Lung (tissue), 12 donors: Measurements from ENCODE around the gene CCN6. TPM values are rescaled to one million over a fixed set of nuclear protein-coding genes. Genes with fewer than 3 reads are reported as not detected.

ENCODE experiments used
- ATAC-seq: fragments of 200-7000 bp; cut with Tn5 transposase; one replicate; pipeline ENCODE4 v1.9.1; 2020; ENCODE audit warnings: moderate number of reproducible peaks; ENCODE audit not compliant: insufficient read depth, low FRiP score
- DNase-seq, 3 donors: peaks; one replicate each; pipeline ENCODE4 v3.0.0-alpha.2; 2013 to 2017
- H3K27ac ChIP-seq, 2 donors: one replicate each; pipeline ENCODE4 v1.5.1; 2013; ENCODE audit warnings: mild to moderate bottlenecking in 2 of 2, moderate library complexity in 2 of 2, control low read depth in 1 of 2, inconsistent platforms in 1 of 2, low read depth in 1 of 2, low read length in 1 of 2
- H3K27me3 ChIP-seq, 3 donors: one replicate each; pipeline ENCODE4 v1.5.1; 2013; ENCODE audit warnings: low read length in 2 of 3; ENCODE audit not compliant: control insufficient read depth in 3 of 3, insufficient read depth in 3 of 3
- H3K36me3 ChIP-seq, 4 donors: one replicate each; pipeline ENCODE4 v1.5.1; 2013; ENCODE audit warnings: low read length in 4 of 4, mild to moderate bottlenecking in 1 of 4, moderate library complexity in 1 of 4; ENCODE audit not compliant: control insufficient read depth in 4 of 4, insufficient read depth in 4 of 4
- H3K4me1 ChIP-seq, 5 donors: one replicate each; pipeline ENCODE4 v1.5.1; 2013; ENCODE audit warnings: low read length in 5 of 5, mild to moderate bottlenecking in 2 of 5, moderate library complexity in 1 of 5; ENCODE audit not compliant: control insufficient read depth in 5 of 5, insufficient read depth in 5 of 5
- H3K4me3 ChIP-seq: one replicate; pipeline ENCODE4 v1.5.1; 2013; ENCODE audit warnings: mild to moderate bottlenecking, control low read depth, moderate library complexity
- H3K9ac ChIP-seq, 2 donors: one replicate each; pipeline ENCODE4 v1.5.1; 2013; ENCODE audit warnings: low read length in 2 of 2, control low read depth in 1 of 2; ENCODE audit not compliant: insufficient read depth in 1 of 2
- H3K9me3 ChIP-seq, 4 donors: one replicate each; pipeline ENCODE4 v1.5.1; 2013; ENCODE audit warnings: low read length in 3 of 4, mild to moderate bottlenecking in 1 of 4, moderate library complexity in 1 of 4; ENCODE audit not compliant: control insufficient read depth in 4 of 4, insufficient read depth in 3 of 4
- CTCF ChIP-seq: IDR thresholded peaks from 2 replicates; pipeline ENCODE4 v1.5.1; 2012; ENCODE audit warnings: mild to moderate bottlenecking; ENCODE audit errors: control extremely low read depth, extremely low read depth
- WGBS, 2 donors: extraction: QIAGEN DNeasy Blood & Tissue Kit; methylation state at CpG; one replicate each; pipeline ENCODE4 v1.1.7; 2013; 5-methylcytosine and 5-hydroxymethylcytosine counted together
- polyA plus RNA-seq, 2 donors: library from polyadenylated mRNA; stranded (reverse); fragments of 200-250 nt; gene quantifications; one replicate each; pipeline ENCODE4 v1.2.1, GENCODE V29; 2013
- total RNA-seq, 2 donors: library from RNA; depleted of rRNA in 1 of 2; stranded (reverse); fragments of >200 nt in 1 of 2; gene quantifications; one replicate each; pipeline ENCODE4 v1.2.1, GENCODE V29; 2014 to 2021
- donor health status: control.
- donor health status: control.
- donor health status: Bipolar disorder and iron deficiency.
- donor health status: healthy.
- donor health status: DM: yes; HTN: yes; CAD: no.

The CCN6 gene
- total and polyA plus RNA-seq, 4 donors, result not detected

- Histone ChIP-seq H3K4me1 (peaks cover 3 to 26% (median 17%) of the 10 kb centered on the region in 5 donors), H3K9me3 (peaks cover 0 to 2% (median under 1%) of the 10 kb centered on the region in 4 donors), H3K36me3 (no peaks in the 10 kb centered on the region), H3K4me3 (no peak overlapping the region), H3K9ac (no peak overlapping the region), H3K27ac (no peak overlapping the region), H3K27me3 (no peaks in the 10 kb centered on the region)
- no peak for TF ChIP-seq CTCF
- DNase-seq, result no peak
- no peak for ATAC-seq
- WGBS, 2 donors, result 48 to 99% methylated on average over 1 of the region's 1 CpG
Measured at GRCh38 chr6:112019589-112019988, 34.3 kb upstream of the CCN6 start.

DNA sequence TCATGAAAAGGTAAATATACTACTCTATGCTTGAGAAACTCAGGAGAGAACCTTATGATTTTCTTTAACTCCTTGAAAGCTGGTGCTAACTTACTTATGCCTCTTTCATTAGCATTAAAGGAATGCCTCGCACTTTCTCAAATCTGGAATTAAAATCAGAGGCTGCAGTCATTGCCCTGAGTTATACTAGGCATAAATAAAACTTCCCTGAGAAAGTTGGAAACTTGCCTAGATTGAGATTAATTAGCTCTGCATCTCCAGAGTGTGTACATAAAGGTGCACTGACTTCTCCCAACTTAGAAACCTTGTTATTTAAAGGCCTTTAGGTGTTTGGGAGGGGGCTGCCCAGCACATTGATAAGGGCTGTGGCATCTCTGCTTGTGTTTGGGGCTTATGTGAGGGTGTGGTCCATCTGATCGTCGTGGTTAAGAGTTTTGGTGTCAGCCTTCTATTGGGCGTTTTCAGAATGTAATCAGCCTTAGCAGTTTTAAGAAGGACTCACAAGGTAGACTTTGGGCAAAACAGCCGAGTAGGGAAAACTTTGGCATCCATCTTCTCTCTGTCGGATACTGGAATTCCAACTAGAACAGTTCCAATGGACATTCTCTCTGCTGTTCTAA, 32.1 kb upstream of the CCN6 start:
- Histone ChIP-seq H3K27me3 (no peaks in the 10 kb centered on the region), H3K9ac (no peak overlapping the region), H3K4me3 (no peak overlapping the region), H3K4me1 (peaks cover 0 to 22% (median 16%) of the 10 kb centered on the region in 5 donors), H3K36me3 (no peaks in the 10 kb centered on the region), H3K27ac (no peak overlapping the region), H3K9me3 (peaks cover 0 to 2% (median under 1%) of the 10 kb centered on the region in 4 donors)
- DNase-seq (peak in 1 of 3 donors; percentile 26), ATAC-seq (no peak)
- no peak for TF ChIP-seq CTCF
- WGBS, 2 donors, result 60 to 76% methylated on average over 6 of the region's 6 CpGs

GRCh38 chr6:112022749-112023148, 31.2 kb upstream of the CCN6 start:
- H3K9ac ChIP-seq, result no peak overlapping the region
- peaks cover 0 to 2% (median under 1%) of the 10 kb centered on the region in 4 donors for H3K9me3 ChIP-seq
- H3K27ac ChIP-seq, result no peak overlapping the region
- no peaks in the 10 kb centered on the region for H3K27me3 ChIP-seq
- DNase-seq (no peak), ATAC-seq (no peak)
- peaks cover 0 to 19% (median 16%) of the 10 kb centered on the region in 5 donors for H3K4me1 ChIP-seq
- TF ChIP-seq CTCF, result no peak
- no peaks in the 10 kb centered on the region for H3K36me3 ChIP-seq
- H3K4me3 ChIP-seq, result no peak overlapping the region

DNA sequence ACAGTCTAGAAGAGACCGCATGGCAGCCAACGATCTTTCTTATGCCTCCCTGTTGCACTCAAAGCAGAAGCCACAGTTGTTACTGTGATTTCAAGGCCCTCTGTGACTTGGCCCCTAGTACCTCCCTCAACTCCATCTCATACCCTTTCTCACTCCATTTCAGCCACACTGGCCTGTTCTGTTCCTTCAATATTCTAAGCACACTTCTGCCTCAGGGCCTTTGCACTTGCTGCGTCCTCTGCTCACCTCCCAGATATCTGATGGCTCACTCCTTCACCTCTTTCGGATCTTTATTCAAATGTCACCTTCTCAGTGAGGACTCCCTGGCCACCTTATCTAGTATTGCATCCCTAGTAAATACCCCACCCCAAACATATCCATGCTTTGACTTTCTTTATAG, 29.4 kb upstream of the CCN6 start:
- peaks cover 0 to 6% (median 0%) of the 10 kb centered on the region in 5 donors for H3K4me1 ChIP-seq
- 97% methylated on average over 4 of the region's 4 CpGs for WGBS, 2 donors
- no peaks in the 10 kb centered on the region for H3K27me3 ChIP-seq
- H3K9me3 ChIP-seq, result peaks cover 0 to 2% (median under 1%) of the 10 kb centered on the region in 4 donors
- no peak overlapping the region for H3K9ac ChIP-seq
- no peak for TF ChIP-seq CTCF
- DNase-seq, result no peak
- no peak for ATAC-seq
- no peak overlapping the region for H3K27ac ChIP-seq
- no peak overlapping the region for H3K4me3 ChIP-seq
- H3K36me3 ChIP-seq, result no peaks in the 10 kb centered on the region
